Measurements from ENCODE around the gene IL17RC. TPM values are rescaled to one million over a fixed set of nuclear protein-coding genes. Genes with fewer than 3 reads are reported as not detected.

Gene IL17RC
- total and polyA plus RNA-seq, 2 experiments from 2014 or later, result 8.4 to 12.6 TPM

- Histone ChIP-seq H3F3A (replicated peaks; ENCODE audit: low read depth) (0 out of 2 replicates have a peak, but pooled peaks cover 5% of the 10 kb centered on the region), H4K20me1 (replicated peaks; ENCODE audit: insufficient read depth) (no peaks in the 10 kb centered on the region), H2AFZ (no peak overlapping the region), H3K9me2 (ENCODE audit: insufficient read depth) (0 out of 2 replicates have a peak, but pooled peaks cover 4% of the 10 kb centered on the region), H3K27me3 (ENCODE audit: insufficient read depth) (peaks cover 12% of the 10 kb centered on the region; the same call in 1 of the 2 replicates), H3K36me3 (ENCODE audit: insufficient read depth) (no peaks in the 10 kb centered on the region), H3K4me2 (no peak overlapping the region), H3K4me1 (ENCODE audit: insufficient read depth) (peaks cover 14% of the 10 kb centered on the region), H3K79me2 (replicated peaks; ENCODE audit: insufficient read depth) (no peaks in the 10 kb centered on the region), H3K4me3 (no peak overlapping the region), H3K27ac (ENCODE audit: low read depth) (no peak overlapping the region)
- DNase-seq (ENCODE audit: low spot score), result no peak
- TF ChIP-seq STAT1 (IDR thresholded peaks at IDR 0.05; ENCODE audit: unreplicated experiment) (no peak), CREB1 (CRISPR knock-in tag; IDR thresholded peaks at IDR 0.05; ENCODE audit: low read depth) (no peak), POLR2AphosphoS5 (IDR thresholded peaks at IDR 0.05; ENCODE audit: low read depth) (no peak), EZH2phosphoT487 (IDR thresholded peaks at IDR 0.05; ENCODE audit: unreplicated experiment) (no peak), ZNF114 (CRISPR knock-in tag; IDR thresholded peaks at IDR 0.05) (no peak), ZNF462 (CRISPR knock-in tag; IDR thresholded peaks at IDR 0.05) (no peak), JUNB (IDR thresholded peaks at IDR 0.05; ENCODE audit: unreplicated experiment) (no peak), ZNF331 (CRISPR knock-in tag; IDR thresholded peaks at IDR 0.05; ENCODE audit: low read depth) (no peak), EZH2 (IDR thresholded peaks at IDR 0.05; ENCODE audit: low read depth, unreplicated experiment) (no peak), NANOG (IDR thresholded peaks at IDR 0.05; ENCODE audit: borderline replicate concordance) (no peak)
- TF ChIP-seq, protein P1, sequence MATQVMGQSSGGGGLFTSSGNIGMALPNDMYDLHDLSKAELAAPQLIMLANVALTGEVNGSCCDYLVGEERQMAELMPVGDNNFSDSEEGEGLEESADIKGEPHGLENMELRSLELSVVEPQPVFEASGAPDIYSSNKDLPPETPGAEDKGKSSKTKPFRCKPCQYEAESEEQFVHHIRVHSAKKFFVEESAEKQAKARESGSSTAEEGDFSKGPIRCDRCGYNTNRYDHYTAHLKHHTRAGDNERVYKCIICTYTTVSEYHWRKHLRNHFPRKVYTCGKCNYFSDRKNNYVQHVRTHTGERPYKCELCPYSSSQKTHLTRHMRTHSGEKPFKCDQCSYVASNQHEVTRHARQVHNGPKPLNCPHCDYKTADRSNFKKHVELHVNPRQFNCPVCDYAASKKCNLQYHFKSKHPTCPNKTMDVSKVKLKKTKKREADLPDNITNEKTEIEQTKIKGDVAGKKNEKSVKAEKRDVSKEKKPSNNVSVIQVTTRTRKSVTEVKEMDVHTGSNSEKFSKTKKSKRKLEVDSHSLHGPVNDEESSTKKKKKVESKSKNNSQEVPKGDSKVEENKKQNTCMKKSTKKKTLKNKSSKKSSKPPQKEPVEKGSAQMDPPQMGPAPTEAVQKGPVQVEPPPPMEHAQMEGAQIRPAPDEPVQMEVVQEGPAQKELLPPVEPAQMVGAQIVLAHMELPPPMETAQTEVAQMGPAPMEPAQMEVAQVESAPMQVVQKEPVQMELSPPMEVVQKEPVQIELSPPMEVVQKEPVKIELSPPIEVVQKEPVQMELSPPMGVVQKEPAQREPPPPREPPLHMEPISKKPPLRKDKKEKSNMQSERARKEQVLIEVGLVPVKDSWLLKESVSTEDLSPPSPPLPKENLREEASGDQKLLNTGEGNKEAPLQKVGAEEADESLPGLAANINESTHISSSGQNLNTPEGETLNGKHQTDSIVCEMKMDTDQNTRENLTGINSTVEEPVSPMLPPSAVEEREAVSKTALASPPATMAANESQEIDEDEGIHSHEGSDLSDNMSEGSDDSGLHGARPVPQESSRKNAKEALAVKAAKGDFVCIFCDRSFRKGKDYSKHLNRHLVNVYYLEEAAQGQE (IDR thresholded peaks at IDR 0.05; ENCODE audit: unreplicated experiment), result no peak
- TF ChIP-seq, protein P2, sequence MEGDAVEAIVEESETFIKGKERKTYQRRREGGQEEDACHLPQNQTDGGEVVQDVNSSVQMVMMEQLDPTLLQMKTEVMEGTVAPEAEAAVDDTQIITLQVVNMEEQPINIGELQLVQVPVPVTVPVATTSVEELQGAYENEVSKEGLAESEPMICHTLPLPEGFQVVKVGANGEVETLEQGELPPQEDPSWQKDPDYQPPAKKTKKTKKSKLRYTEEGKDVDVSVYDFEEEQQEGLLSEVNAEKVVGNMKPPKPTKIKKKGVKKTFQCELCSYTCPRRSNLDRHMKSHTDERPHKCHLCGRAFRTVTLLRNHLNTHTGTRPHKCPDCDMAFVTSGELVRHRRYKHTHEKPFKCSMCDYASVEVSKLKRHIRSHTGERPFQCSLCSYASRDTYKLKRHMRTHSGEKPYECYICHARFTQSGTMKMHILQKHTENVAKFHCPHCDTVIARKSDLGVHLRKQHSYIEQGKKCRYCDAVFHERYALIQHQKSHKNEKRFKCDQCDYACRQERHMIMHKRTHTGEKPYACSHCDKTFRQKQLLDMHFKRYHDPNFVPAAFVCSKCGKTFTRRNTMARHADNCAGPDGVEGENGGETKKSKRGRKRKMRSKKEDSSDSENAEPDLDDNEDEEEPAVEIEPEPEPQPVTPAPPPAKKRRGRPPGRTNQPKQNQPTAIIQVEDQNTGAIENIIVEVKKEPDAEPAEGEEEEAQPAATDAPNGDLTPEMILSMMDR (conservative IDR thresholded peaks at IDR 0.05; ENCODE audit: low read depth in 2 of 2), result no peak
- TF ChIP-seq, protein P3, sequence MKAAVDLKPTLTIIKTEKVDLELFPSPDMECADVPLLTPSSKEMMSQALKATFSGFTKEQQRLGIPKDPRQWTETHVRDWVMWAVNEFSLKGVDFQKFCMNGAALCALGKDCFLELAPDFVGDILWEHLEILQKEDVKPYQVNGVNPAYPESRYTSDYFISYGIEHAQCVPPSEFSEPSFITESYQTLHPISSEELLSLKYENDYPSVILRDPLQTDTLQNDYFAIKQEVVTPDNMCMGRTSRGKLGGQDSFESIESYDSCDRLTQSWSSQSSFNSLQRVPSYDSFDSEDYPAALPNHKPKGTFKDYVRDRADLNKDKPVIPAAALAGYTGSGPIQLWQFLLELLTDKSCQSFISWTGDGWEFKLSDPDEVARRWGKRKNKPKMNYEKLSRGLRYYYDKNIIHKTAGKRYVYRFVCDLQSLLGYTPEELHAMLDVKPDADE (IDR thresholded peaks at IDR 0.05), result no peak
- H3K27ac Mint-ChIP-seq, result no peak overlapping the region
- peaks cover 8% of the 10 kb centered on the region for H3K27me3 Mint-ChIP-seq (ENCODE audit: insufficient read depth, low read depth, poor library complexity)
- peaks cover 19% of the 10 kb centered on the region for H3K9me3 Mint-ChIP-seq
- no peak overlapping the region for H3K4me3 Mint-ChIP-seq
- peaks cover 17% of the 10 kb centered on the region for H3K36me3 Mint-ChIP-seq (ENCODE audit: low read depth)
- ATAC-seq, result no peak
- peaks cover 15% of the 10 kb centered on the region for H3K4me1 Mint-ChIP-seq
Measured at GRCh38 chr3:9912294-9912935, 4.5 kb upstream of the IL17RC start.
